Effector CD8-positive, alpha-beta T cell (primary cell): ENCODE measurements around the gene PCDHGA11.
"Not testable (repeated sequence)": the region's sequence is repeated elsewhere in the genome, so short reads cannot be mapped to it uniquely, and the experiment has no call there.

Experiments used
- DNase-seq: peaks from one replicate; lab custom pipeline; 2025; lab: John Stamatoyannopoulos, UW

Gene PCDHGA11

DNA sequence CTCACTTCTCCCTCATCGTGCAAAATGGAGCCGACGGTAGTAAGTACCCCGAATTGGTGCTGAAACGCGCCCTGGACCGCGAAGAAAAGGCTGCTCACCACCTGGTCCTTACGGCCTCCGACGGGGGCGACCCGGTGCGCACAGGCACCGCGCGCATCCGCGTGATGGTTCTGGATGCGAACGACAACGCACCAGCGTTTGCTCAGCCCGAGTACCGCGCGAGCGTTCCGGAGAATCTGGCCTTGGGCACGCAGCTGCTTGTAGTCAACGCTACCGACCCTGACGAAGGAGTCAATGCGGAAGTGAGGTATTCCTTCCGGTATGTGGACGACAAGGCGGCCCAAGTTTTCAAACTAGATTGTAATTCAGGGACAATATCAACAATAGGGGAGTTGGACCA lies 10.4 kb downstream of the PCDHGA11 start:
- DNase-seq = no peak

GRCh38 chr5:141432308-141432707 lies 11.5 kb downstream of the PCDHGA11 start:
- DNase-seq = not testable (repeated sequence)

- not testable (repeated sequence) for DNase-seq
Measured at GRCh38 chr5:141432726-141433125, 11.9 kb downstream of the PCDHGA11 start.

DNA sequence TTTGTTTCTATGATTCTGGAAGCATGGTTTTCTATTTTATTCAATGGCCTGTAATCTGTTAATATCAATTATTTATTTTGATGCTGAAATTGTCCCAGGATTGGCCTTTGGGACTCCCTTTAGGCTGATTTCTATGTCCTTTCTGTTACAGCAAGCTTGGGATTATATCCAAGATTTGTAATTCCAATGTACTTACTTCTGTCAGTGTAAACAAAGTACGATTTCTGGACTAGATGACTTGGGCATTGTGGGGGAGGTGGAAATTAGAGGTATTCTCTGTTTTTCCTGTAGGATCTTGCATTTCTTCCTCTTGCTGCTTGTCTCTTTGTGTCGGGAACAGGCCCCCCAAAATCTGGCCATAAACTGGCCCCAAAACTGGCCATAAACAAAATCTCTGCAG lies 13.2 kb downstream of the PCDHGA11 start:
- no peak for DNase-seq

- no peak for DNase-seq
Measured at GRCh38 chr5:141437221-141437620, 16.4 kb downstream of the PCDHGA11 start.

- DNase-seq = no peak
Measured at GRCh38 chr5:141439411-141440141, 18.7 kb downstream of the PCDHGA11 start.

- no peak for DNase-seq
Measured at GRCh38 chr5:141440341-141440740, 19.5 kb downstream of the PCDHGA11 start.

DNA sequence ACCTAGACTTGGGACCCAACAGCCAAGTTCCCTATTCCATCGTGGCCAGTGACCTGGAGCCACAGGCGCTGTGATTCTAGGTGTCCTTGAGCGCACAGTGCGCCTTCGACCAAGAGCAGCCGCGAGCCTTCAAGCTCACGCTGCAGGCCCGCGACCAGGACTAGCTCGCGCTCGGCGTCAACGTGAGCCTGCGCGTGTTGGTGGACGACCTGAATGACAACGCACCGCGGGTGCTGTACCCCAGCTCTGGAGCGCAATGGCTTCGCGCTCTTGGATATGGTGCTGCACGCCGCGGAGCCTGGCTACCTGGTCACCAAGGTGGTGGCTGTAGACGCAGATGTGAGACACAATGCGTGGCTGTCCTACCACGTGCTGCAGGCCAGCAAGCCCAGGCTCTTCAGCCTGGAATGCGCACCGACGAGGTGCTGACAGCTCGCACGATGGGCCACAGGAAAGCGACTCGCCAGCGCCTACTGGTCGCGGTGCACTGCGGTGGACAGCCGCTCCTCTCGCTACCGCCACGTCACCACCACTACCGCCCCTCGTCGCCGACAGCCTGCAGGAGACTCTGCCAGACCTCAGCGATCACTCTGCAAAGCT lies 20.8 kb downstream of the PCDHGA11 start:
- DNase-seq = no peak

- no peak for DNase-seq
Measured at GRCh38 chr5:141465351-141465750, 44.5 kb downstream of the PCDHGA11 start.
